HG02610 (cell line): Measurements from ENCODE around the gene TMIGD3.

Source experiments
- ATAC-seq: cut with Tn5 transposase; IDR thresholded peaks from one replicate; pipeline ENCODE4 v1.9.1; 2021; ENCODE audit warnings: mild to moderate bottlenecking, moderate library complexity; ENCODE audit not compliant: unreplicated experiment

Gene TMIGD3

DNA sequence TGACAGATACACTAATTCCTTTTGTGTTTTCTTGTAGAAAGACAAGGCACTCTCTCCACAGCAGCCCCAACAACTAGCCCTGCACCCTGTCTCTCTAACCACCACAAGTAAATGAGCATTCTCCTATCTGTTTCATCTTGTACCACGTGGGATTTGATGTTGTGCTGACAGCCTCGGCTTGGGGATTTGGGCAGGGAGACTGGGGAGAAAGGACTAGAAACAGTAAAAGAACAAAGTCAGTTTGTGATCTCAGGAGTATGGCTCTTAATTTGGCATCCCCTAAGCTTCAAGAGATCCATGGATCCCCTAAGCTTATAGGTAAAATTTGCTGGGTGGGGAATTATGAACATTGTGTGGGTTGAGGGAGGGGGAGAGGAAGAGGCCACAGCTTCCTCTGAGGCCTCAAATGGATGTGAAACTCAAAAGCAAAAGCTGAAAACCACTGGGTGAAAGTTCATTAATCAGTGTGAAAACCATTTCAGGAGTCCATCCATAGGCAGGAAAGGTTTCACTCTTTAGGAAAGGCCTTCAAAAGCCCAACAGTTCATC, 26.6 kb downstream of the TMIGD3 start:
- peak; percentile 66 for ATAC-seq

DNA sequence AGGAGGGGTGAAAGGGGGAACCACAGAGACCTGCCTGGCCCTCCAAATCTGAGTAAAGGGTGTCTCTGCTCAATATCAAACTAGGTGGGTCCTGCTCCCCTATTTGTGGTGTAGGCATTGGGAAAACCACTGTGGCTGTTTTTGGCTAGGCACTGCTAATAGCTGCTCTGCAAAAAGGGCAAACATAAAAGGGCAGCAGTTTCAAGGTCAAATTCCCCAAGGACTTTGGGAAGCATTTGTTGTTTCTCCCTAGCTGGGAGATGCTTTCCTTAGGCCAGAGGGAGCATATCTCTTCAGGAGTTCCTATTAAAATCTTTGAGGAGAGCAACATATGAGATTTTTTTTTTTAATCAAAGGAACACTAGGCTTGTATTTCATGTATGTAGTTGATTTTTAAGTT, 27.2 kb downstream of the TMIGD3 start:
- ATAC-seq = no peak

DNA sequence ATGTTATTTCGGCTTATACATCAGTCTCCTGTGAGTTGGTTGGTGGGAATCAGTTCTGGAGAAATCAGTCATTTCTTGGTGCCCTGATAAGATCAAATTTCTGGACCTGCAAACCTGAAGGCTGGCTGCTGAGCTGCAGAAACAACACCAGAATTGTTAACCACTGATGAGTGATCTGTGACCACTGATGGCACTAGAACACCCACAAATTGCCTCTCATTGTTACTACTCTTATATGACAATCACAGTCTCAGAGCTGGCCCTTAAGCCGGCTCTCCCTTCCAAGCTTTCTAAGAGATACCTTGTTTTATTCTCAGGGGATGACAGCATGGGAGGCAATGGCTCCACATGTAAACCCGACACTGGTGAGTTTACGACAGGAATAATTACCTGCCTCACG, 27.7 kb downstream of the TMIGD3 start:
- no peak for ATAC-seq

DNA sequence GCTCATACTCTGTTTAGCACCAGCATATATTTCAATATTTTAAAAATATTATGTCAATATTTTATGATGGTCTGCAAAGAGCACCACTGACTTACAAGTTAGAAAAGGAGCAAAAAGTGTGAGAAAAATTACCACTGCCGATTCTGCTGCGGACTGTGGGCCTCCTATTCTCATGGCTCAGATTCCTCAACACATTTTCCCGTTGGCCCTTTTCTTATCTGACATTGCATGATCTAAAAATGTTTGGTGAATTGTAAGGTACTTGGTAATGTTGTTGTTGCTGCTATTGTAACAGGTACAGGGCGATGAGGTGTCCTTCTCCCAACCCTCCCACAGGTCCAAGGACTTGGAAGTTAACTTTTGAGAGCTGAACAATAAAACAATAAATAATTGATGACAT, 28.9 kb downstream of the TMIGD3 start:
- ATAC-seq = no peak

DNA sequence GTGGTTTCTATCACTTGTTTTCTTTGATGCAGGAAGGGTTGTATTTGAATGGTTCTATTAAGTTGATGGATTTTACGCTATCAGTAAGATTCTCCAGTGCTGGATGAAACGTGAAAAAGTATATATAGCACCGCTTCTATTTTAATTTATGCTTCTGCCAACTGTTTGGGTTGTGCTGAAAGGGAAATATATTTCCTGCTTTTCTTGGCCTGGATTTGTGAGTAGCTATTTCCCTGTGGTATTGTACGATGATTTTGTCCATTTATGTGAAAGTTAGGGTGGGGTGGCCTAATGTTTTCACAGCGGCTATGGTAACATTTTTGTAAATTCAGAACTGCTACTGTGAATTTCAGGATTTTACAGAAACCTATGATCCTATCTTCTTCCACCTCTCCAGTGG, 29.3 kb downstream of the TMIGD3 start:
- no peak for ATAC-seq

DNA sequence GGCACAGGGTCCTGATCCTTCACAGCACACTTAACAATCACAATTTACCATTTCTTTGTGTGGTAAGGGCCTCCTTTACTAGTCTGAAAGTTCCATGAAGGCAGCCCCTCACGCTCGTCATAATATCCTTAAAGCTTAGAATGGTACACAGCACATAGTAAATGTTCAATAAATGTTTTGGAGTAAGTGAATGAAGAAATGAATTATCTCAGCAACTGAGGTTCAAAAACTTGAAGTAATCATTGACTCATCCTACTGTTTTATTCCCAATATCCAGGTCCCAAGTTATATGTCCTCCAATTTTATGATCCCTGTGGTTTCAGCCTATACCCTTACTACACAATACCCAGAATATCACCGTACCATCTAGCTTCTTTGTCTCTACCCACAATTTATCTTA, 31.9 kb downstream of the TMIGD3 start:
- ATAC-seq = no peak

DNA sequence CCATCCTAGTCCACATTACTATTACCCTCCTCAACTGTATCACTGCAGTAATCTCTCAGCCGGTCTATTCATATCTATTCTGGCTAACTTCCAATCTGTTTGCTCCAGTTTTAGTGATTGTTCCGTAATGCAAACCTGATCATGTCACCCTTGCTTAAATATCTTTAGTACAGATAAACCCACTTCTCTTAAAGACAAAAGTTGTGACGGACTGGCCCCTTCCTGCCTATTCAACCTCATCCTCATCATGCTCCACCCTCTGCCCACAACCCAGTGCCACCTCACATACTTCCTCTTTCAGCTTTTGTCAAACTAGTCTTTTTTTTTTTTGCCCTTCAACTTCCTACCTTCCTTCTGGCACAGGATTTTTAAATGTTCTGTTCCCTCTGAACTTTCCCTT, 32.4 kb downstream of the TMIGD3 start:
- ATAC-seq = no peak

DNA sequence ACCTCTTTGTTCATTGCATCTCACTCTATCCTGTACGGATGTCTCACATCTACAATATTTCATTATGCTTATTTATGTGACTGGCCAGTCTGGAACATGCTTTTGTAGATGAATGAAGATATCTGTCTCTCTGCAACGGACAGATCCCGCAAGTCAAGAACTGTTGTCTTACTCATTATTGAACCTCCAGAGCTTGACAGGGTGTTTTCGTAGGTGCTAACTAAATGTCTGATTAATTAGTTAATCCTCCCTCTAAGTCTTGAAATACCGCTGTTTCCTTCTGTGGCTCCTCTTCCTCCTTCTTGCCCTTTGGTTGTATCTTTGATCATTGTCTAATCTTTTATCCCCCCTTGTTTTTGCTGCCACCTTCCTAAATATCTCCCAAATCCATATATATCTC, 32.8 kb downstream of the TMIGD3 start:
- ATAC-seq = no peak

DNA sequence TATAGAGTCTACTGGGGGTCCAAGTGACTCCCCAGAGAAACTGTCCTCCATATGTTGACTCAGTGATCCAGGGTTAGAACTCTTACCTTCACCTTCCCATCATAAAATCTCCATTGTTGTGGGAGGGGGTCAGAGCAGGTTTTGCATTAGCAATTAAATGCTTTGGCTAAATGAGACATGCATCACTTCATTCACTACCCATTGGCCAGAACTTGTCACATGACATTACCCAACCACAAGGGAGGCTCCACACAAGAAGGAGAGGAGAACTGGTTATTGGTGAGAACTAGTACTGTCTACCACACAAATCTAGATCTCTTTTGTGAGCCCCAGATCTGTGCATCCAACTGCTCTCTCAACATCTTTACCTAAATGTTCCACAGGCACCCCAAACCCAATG, 33.9 kb downstream of the TMIGD3 start:
- ATAC-seq = no peak

DNA sequence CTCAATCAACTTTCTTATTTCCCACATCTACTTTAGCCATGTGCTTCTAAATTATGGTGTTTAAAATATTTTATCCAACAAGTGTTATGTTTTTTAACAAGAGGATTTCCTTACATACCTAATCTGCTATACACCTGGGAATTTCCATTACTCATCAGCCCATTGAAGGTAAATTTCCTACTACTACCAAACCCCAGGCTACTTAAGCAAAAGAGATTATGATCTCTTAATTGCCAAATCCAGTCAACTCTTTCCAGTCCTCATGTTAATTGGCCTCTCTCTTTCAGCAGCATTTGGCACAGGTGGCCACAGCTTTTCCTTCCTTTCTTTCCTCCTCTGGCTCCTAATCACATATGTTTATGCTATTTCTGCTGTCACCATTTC, 34.7 kb downstream of the TMIGD3 start:
- ATAC-seq = no peak

DNA sequence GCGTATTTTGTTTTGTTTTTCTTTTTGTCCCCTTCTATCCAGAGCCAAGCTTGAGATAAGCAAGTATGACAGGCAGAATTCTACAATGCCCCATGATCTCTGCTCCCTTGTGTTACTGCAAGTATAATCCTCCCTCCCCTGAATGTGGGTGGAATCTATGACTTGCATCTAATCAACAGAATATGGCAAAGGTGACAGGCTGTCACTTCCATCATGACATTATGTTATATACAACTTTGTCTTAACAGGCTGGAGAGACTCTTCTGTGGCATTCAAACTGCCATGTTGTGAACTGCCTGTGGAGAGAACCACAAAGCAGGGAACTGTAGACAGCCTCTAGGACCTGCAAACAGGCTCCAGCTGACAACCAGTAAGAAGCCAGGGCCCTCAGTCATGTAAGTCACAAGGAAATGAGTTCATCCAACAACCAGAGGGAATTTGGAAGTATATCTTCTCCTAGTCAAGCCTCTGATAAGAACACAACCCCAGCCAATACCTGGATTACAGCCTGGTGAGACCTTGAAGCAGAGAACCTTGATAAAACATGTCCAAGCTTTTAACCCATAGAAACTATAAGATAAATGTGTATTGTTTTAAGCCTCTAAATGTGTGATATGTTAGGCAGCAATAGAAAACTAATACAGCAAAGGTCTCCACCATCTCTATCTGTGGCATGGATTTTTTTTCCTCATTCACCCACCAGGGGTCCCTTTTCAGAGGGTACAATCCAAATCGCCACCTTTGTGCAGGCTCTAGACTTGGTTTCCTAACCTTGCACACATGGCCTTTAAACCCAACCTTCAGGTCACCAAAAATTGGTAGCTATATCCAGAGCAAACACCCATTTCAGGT, 35.3 kb downstream of the TMIGD3 start:
- ATAC-seq = no peak

DNA sequence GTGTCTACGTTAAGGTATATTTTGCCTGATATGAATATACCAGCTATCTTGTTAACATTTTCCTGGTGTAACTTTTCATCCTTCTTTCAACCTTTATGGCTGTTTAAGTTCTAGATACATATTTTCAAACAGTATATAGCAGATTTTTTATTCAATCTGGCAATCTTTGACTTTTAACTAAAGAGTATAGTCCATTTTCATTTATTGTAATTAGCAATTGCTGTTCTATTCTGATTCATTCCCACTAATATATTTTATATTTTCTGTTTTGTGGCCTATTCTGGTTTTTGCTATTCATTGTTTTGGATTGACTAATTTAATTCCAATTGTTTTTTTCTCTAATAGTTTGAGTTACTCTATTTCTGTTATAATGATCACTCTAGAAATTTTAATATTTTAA, 37.0 kb downstream of the TMIGD3 start:
- ATAC-seq = no peak

DNA sequence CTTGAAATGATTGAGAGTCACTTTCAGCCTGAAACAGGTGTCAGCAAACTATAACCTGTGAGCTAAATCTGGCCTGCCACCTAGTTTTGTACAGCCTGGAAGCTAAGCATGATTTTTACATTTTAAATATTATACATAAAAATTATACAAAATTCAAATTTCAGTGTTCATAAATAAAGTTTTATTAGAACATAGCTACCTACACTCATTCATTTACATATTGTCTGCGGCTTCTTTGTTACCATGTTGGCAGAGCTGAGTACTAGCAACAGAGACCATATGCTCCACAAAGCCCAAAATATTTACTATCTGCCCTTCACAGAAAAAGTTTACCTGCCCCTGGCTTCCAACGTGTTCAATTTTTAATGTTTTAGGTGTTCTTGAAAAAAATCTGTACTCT, 37.7 kb downstream of the TMIGD3 start:
- no peak for ATAC-seq

DNA sequence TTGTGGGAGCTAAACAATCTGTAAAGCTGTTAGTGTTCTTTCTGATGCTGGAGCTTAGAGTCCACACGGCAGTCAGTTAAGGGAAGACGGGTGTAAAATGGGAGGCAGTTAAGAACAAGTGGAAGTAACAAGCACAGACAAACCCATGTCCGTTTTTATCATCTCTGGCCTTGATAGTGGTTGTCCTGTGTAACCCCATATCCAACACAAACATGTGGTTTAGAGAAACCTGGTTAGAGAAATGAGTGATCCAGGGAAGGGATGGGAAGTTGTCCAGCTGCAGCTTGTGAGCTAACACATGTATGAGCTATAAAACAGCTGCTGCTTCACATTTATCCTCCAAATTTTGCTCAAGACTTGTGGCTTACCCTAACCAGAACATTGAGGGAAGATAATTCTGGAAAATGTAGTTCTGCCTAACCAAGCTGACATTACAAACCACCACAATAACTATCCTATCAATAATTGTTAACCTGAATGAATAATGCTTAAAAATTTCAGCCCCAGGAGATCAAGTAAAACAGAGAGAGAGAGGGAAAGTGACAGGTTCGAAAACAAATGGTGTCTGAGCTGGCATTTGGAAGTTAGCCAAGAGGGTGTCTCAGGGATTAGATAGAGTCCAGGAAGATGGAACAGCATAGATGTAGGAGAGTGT, 40.3 kb downstream of the TMIGD3 start:
- no peak for ATAC-seq

DNA sequence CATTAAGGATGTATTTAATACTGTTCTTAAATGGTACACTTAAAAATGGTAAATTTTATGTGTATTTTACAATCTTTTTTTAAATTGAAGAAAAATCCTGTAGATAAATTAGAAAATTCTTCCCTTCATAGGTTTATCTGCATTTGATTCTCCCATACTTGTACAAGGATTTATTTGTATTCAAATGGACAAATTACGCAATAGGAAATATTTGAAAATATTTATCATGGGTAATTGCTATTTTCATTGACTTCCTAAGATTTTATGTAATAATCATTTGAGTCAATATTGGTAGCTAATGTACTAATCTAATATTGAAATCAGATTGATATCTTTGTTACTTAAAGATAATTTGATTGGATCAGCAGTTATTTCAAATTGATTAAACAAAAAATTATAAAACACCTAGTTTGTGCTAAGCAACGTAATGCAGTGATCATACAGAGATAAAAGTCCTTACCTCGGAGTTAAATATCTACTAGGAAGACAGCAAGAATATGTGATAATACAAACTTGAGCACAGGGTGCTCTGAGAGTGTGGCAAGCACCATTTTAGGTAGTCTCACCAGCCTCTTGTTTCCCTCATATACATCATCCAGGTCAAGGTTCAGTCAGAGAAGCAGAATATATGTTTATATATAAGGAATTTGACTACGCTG, 40.9 kb downstream of the TMIGD3 start:
- no peak for ATAC-seq

DNA sequence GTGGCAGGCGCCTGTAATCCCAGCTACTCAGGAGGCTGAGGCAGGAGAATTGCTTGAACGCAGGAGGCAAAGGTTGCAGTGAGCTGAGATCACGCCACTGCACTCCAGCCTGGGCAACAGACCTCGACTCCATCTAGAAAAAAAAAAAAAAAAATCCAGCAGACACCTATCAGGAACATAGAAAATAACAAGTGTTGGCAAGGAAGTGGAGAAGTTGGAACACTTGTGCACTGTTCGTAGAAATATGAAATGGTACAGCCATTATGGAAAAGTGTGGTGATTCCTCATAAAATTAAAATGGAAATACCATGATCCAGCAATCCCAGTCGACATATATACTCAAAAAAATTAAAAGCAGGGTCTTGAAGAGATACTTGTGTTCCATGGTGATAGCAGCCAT, 41.7 kb downstream of the TMIGD3 start:
- no peak for ATAC-seq

DNA sequence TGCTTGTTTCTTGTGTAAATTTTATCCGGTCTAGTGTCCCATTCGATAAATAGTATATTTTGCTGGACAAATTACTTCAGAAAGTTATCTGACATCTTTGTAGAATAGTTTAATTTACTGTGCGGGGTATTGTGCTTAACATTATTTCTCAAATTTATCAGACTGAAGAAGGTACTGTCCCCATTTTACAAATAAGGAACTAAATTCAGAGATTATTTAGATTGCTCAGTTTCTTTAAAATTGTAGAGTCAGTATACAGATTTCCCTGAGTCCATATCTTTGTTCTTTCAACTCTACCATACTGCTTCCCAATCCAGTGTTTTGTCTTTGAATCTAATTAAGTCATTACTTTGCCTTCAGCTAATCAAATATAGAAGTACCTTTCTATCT, 47.8 kb downstream of the TMIGD3 start:
- no peak for ATAC-seq

DNA sequence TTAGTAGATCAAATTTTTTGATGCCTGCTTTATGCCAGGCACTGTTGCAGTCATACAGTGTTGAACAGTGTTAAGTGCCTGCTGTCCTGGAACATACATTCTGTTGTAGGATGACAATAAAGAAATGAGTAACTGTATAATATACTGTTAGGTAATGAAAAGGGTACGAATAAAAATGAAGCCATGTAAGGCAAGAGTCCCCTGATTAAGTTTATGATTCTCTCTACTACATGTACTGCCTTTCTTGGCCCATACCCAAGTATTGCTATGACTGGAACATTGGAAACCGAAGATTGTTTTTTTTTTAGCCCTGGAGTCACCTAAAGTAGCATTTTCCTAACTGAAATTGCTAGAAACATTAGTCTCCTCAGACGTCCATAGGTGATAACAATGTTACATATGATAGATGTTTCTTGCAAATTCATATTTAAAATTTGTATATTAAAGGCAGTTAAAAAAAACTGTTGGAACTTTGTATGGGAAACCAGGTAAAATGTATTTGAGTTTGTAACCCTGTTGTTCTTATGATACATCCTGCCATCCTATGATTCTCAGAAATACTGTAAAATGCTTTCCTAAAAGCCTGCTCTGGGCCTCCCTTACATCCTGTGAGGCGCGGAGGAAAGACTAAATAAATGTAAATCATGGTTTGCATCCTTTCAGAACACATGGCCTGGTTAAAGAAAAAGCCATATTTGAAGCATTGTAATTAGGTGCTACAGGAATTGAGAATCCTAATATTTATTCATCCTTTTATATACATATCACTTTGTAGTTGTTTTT, 48.4 kb downstream of the TMIGD3 start:
- peak; percentile 41 for ATAC-seq

DNA sequence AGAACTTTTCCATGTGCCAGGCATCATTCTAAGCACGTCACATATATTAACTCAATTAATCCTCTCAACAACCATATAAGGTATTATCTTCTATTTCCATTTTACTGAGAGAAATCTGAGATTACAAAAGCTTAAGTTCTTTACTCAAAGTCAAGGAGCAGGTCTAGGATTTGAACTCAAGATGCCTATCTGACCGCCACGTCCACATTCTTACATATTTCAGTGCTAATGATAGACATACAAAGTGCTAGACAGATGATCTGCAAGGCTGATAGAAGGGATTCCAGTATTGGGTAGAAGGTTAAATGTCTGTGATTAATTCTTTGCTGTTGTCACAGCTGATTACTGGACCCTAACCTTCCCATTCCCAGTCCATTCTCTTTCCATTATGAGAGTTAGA, 49.7 kb downstream of the TMIGD3 start:
- no peak for ATAC-seq

DNA sequence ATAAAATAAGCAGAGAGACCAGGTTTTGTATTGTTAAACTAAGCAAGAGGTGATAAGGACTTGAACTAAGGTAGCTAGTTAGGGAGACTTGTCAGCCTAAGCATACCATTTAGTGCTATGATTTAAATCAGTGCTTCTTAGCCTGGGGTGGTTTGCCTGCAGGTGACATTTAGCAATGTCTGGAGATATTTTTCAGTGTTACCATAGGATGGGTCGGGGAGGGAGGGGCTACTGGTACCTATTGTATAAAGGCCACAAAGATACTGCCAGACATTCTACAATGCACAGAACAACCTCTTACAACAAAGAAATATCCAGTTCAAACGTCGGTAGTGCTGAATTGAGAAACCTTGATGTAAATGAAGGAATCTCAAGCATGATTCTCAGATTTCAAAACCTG, 50.9 kb downstream of the TMIGD3 start:
- ATAC-seq = no peak

DNA sequence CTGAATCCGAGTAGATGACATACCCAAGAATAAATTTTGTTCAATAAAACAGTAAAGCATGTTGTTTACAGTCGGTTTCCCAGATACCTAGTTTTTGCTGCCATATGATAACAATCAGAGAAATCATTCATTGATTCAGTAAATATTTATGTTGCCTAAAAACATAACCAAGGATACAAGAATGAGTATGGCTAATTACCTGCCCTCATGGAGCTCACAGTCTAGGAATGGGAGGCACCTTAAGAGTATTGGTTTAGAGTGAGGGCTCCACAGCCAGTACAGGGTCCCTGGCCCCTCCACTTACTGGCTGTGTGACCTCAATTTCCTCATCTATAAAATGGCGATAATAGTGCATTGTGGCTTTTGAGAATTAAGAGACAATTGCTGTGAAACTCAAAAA, 53.2 kb downstream of the TMIGD3 start:
- ATAC-seq = no peak
